IPS DF 19.7 (cell line): Measurements from ENCODE around the gene EEFSEC.

Experiments
- DNase-seq: peaks from one replicate; pipeline ENCODE4 v3.0.0-alpha.2; 2013; ENCODE audit warnings: low read depth, low spot score

EEFSEC gene

GRCh38 chr3:128182656-128183055 lies 29.4 kb downstream of the EEFSEC start:
- no peak for DNase-seq

DNA sequence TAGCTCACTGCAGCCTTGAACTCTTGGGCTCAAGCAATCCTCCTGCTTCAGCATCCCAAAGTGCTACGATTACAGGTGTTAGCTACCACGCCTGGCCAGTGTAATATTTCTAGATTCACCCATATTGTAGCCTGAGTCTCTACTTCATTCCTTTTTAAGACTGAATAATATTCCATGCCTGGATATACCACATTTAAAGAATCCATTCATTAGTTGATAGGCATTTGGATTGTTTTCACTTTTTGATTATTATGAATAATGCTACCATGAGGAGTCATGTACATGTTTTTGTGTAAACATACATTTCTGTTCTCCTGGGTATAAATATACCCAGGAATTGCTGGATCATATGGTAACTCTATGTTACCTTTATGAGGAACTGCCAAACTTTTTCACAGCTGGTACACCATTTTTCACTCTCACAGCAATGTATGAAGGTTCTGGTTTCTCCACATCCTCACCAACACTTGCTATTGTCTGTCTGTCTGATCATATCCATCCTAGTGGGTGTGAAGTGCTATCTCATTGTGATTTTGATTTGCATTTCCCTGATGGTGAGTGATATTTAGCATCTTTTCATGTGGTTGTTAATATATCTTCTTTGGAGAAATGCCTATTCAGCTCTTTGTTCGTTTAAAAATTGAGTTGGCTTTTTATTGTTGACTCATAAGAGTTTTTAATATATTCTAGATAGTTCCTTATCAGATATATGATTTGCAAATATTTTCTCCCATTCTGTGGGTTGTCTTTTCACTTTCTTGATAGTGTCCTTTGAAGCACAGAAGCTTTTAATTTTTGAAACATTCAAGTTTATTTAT lies 32.6 kb downstream of the EEFSEC start:
- DNase-seq = no peak

DNA sequence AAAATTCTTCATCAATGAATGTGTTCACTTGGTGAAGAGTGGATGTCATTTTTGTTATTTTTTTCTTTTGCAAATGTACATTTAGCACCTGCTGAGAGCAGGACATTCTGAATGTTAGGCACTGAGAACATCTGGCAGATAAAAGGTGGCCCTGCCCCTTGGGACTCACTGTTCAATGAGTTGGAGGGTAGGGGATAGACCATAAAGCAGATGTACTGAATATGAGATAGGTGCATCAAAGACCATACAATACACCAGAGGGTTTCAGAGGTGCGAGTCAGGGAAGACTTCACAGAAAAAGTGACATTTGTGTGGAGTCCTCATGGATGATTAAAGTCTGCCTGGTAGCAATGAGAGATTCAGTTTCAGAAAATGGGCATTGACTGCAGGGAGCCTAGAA lies 34.2 kb downstream of the EEFSEC start:
- DNase-seq = no peak

- no peak for DNase-seq
These were observed 35.0 kb downstream of the EEFSEC start for GRCh38 chr3:128188326-128188725.

DNA sequence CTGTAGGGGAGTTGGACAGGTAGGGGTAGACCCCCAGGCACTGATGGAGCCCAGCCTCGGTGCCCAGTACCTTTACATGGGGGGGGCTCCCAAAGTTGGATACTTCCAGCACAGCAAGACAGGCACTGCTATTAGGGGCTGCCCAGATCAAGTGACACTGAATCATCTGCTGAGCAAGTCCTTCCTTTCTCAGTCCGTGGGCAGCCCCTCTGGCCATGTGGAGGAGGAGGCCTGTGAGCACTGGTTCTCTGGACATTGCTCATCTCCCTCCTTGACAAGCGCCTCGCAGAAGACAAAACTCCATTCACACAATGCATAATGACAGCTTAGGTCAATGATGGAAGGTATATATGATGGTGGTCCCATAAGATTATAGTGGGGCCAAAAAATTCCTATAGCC lies 35.7 kb downstream of the EEFSEC start:
- DNase-seq = no peak

DNA sequence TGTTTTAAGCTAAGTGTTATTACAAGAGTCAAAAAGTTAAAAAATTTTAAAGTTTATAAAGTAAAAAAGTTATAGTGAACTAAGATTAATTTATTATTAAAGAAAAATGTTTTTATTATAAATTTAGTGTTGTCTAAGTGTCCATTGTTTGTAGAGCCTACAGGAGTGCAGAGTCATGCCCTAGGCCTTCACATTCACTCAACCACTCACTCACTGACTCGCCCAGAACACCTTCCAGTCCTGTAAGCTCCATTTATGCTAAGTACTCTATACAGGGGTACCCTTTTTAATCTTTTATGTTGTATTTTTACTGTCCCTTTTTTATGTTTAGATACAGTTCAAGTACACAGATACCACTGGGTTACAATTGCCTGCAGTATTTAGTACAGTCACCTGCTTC lies 37.2 kb downstream of the EEFSEC start:
- DNase-seq = no peak

DNA sequence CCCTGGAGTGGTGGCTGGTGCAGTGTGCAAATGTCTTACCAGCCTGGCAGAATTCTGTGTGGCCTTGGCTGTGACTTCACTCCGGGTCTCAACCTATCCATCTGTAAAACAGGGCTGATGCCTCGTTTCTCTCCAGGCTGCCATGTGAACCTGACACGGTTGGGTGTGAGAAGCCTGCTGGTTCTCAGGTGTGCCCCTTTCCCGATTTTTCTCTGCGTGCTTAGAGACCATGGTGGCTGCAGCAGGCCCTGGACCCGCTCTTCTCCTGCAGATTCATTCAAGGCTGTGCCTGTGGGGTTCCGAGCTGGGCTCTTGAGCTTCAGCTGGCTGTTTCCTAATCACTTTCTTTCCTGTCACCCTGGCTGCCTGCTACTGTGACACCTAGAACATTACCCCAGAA lies 38.9 kb downstream of the EEFSEC start:
- no peak for DNase-seq

DNA sequence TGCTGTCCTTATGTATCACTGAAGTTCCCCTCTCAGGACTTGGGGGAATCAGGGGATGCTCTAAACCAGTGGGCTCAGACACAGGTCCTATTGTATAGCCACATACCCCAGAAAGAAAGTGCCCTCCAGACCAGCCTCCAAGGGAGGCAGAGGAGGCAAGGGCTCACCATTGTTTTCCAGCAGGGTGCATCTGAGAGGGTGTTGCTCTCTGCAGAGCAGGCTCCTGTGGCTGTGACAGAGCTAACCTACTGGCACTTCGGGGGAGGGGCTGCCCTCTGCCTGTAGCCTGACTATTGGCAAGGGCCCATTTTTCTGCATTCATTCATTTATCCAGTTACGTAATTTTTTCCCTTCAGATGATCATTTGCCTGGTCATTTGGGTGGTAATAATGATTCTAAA lies 39.9 kb downstream of the EEFSEC start:
- no peak for DNase-seq

- no peak for DNase-seq
These were observed 41.6 kb downstream of the EEFSEC start for GRCh38 chr3:128194843-128195242.

GRCh38 chr3:128195369-128195768 lies 42.1 kb downstream of the EEFSEC start:
- DNase-seq = no peak

DNA sequence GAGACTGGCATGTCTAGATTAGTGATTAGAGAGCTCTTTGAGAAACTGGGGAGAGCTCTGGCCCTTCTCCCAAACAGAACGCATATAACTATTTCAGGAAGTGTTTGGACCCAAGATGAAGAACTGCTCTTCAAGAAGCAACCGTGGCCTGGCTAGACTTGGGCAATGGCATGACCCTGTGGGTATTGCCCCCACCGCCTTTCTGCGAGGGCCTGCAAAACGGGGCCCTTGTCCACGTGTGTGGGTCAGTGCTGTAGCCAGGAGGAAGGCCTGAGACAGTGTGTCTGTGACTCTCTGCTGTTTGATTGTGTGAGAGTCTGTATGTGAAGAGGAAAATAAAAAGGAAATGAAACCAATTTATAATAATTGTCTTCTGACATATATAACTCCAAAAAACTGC lies 42.5 kb downstream of the EEFSEC start:
- no peak for DNase-seq

- no peak for DNase-seq
These were observed 43.4 kb downstream of the EEFSEC start for GRCh38 chr3:128196647-128197046.

- DNase-seq = no peak
These were observed 44.6 kb downstream of the EEFSEC start for GRCh38 chr3:128197855-128198254.

DNA sequence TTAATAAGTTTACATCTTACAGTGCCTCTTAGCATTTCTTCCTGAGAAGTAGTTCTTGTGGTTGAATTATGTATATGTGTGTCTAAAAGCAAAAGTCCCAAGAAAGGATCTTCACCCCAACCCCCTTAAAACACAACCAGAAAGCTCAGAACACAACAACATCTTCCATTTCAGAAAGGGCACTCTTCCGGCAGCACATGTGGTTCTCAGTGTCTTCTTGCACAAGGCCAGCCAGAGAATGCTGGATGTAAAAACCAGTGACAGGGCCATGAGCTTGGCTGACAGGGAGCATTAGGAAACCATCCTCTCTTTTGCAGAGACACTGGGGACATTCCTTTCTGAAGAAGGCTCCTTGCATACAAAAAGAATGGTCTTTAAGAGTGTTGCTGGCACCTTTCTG lies 45.0 kb downstream of the EEFSEC start:
- DNase-seq = no peak

- no peak for DNase-seq
These were observed 45.8 kb downstream of the EEFSEC start for GRCh38 chr3:128199110-128199509.

- DNase-seq = no peak
These were observed 48.0 kb downstream of the EEFSEC start for GRCh38 chr3:128201158-128201755.

DNA sequence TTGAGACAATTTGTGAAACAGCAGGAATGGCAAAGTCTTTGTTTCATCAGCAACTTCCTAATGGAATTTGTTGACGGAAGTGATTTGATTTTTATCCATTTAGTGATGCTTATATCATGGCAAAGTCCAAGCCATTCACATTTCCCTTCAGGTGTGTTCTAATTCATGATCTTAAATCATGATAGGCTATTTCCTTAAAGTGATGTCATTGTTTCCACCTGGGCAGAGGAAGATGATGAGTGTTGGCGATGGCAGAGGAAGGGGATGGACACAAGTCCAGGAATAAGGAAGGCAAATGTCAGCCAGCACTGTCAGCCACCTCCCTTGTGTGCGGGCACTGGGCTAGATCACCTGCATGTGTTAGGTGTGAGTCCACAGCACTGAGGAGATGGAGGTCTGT lies 49.9 kb downstream of the EEFSEC start:
- DNase-seq = no peak

GRCh38 chr3:128205558-128206145 lies 52.4 kb downstream of the EEFSEC start:
- DNase-seq = no peak

DNA sequence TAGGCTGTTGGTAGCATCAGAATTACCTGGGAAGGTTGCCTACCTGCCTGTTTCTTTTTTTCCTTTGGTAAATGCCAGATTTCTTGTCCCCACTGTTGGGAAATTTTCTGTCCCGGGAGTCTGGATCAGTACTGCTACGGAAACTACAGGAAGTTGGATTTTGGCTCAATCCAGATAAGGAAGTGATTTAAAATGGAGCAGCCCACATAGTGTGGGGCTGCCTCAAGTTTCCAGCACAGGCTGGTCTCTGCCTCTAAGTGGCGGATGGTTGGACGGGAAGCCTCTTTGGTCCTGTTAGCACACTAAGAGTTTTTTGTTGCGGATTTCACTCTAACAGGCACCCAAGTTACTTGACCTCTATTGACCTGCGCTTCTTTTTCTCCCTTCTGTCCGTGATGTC lies 54.7 kb downstream of the EEFSEC start:
- DNase-seq = no peak

- DNase-seq = no peak
These were observed 57.4 kb downstream of the EEFSEC start for GRCh38 chr3:128210711-128211110.

GRCh38 chr3:128214056-128214455 lies 60.8 kb downstream of the EEFSEC start:
- no peak for DNase-seq

- no peak for DNase-seq
These were observed 62.0 kb downstream of the EEFSEC start for GRCh38 chr3:128215290-128215689.
